DOHH2 (cell line): Measurements from ENCODE around the gene APCDD1L.
"Not testable (repeated sequence)": the region's sequence is repeated elsewhere in the genome, so short reads cannot be mapped to it uniquely, and the experiment has no call there.

Experiments used
- H3F3A ChIP-seq: fragments of 200-600 bp; sonication (generic), shearing (Covaris generic); 2 replicates; pipeline ENCODE4 v1.6.0; 2016; ENCODE audit warnings: antibody characterized with exemption, mild to moderate bottlenecking; ENCODE audit not compliant: control insufficient read depth, insufficient read depth
- H3K27ac ChIP-seq: fragments of 200-600 bp; sonication (generic); 2 replicates; pipeline ENCODE4 v1.5.1; 2014; ENCODE audit warnings: low read depth, mild to moderate bottlenecking, low read length, moderate library complexity
- H3K27me3 ChIP-seq: fragments of 200-600 bp; sonication (generic); 2 replicates; pipeline ENCODE4 v1.6.1; 2014; ENCODE audit warnings: mild to moderate bottlenecking, low read length, mixed read lengths; ENCODE audit not compliant: control insufficient read depth
- H3K36me3 ChIP-seq: fragments of 200-600 bp; sonication (generic); 2 replicates; pipeline ENCODE4 v1.6.1; 2014; ENCODE audit warnings: mild to moderate bottlenecking, low read length, moderate library complexity, mixed read lengths; ENCODE audit not compliant: control insufficient read depth
- H3K4me1 ChIP-seq: fragments of 200-600 bp; sonication (generic); 2 replicates; pipeline ENCODE4 v1.6.1; 2014; ENCODE audit warnings: mild to moderate bottlenecking, low read length, mixed read lengths; ENCODE audit not compliant: control insufficient read depth
- H3K4me2 ChIP-seq: fragments of 200-600 bp; sonication (generic); 2 replicates; pipeline ENCODE4 v1.6.0; 2014; ENCODE audit warnings: mild to moderate bottlenecking, low read length, moderate library complexity
- H3K4me3 ChIP-seq: fragments of 200-600 bp; sonication (generic); 2 replicates; pipeline ENCODE4 v1.5.1; 2014; ENCODE audit warnings: mild to moderate bottlenecking, low read length, mixed read lengths
- H3K79me2 ChIP-seq: fragments of 200-600 bp; sonication (generic); 2 replicates; pipeline ENCODE4 v1.6.1; 2014; ENCODE audit warnings: mild to moderate bottlenecking, low read length, mixed read lengths; ENCODE audit not compliant: control insufficient read depth
- H3K9me2 ChIP-seq: fragments of 200-600 bp; sonication (generic); replicated peaks from 2 replicates; pipeline ENCODE4 v1.6.1; 2014; ENCODE audit warnings: mild to moderate bottlenecking, low read length, mixed read lengths; ENCODE audit not compliant: control insufficient read depth
- H3K9me3 ChIP-seq: fragments of 200-600 bp; sonication (generic); 2 replicates; pipeline ENCODE4 v1.6.1; 2014; ENCODE audit warnings: antibody characterized with exemption, low read length, mixed read lengths; ENCODE audit not compliant: control insufficient read depth, insufficient read depth
- H4K20me1 ChIP-seq: fragments of 200-600 bp; sonication (generic); 2 replicates; pipeline ENCODE4 v1.6.0; 2014; ENCODE audit warnings: low read depth, mild to moderate bottlenecking, antibody characterized with exemption, low read length, moderate library complexity; ENCODE audit not compliant: control insufficient read depth, insufficient read depth
- CTCF ChIP-seq: fragments of 200-600 bp; sonication (generic); IDR thresholded peaks from one replicate; pipeline ENCODE4 v1.5.1; 2014; ENCODE audit warnings: antibody characterized with exemption, mild to moderate bottlenecking, low read depth, low read length; ENCODE audit not compliant: poor library complexity, severe bottlenecking
- EZH2phosphoT487 ChIP-seq: fragments of 200-600 bp; sonication (generic); IDR thresholded peaks from 2 replicates; pipeline ENCODE4 v1.6.1; 2017; ENCODE audit warnings: borderline replicate concordance, mild to moderate bottlenecking, antibody characterized with exemption, low read length, moderate library complexity, mixed read lengths

APCDD1L gene

GRCh38 chr20:58544286-58544685 is 29.1 kb upstream of the APCDD1L start:
- H3K79me2 ChIP-seq, result no peaks in the 10 kb centered on the region
- no peaks in the 10 kb centered on the region for H3F3A ChIP-seq
- no peak overlapping the region for H3K27ac ChIP-seq
- H3K4me3 ChIP-seq, result no peak overlapping the region
- H3K27me3 ChIP-seq, result no peaks in the 10 kb centered on the region
- H3K36me3 ChIP-seq, result no peaks in the 10 kb centered on the region
- no peaks in the 10 kb centered on the region for H3K9me2 ChIP-seq
- H4K20me1 ChIP-seq, result no peaks in the 10 kb centered on the region
- H3K9me3 ChIP-seq, result no peaks in the 10 kb centered on the region
- no peaks in the 10 kb centered on the region for H3K4me1 ChIP-seq
- H3K4me2 ChIP-seq, result no peak overlapping the region
- TF ChIP-seq CTCF (no peak), EZH2phosphoT487 (no peak)

DNA sequence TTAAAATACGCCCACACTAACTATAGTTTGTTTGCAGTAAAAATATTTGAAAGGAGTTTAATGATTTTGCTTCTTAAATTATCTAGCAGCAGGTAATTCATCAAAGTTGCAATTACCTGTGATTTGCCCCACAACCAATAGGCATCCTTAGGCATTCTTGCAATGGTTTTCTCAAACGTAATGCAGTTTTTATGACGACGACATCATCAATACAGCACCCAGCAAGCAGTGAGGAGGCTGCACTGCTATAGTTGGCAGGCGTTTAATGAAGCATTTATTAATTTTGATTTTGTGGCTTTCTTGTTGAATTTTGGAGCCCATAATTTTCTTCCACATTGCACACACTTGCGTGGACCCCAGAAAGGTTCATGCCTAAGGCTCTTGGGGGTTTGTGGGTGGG is 28.1 kb upstream of the APCDD1L start:
- no peaks in the 10 kb centered on the region for H3K4me1 ChIP-seq
- no peaks in the 10 kb centered on the region for H3K79me2 ChIP-seq
- TF ChIP-seq EZH2phosphoT487, result no peak
- no peaks in the 10 kb centered on the region for H4K20me1 ChIP-seq
- H3K27ac ChIP-seq, result no peak overlapping the region
- H3K9me2 ChIP-seq, result no peaks in the 10 kb centered on the region
- H3K9me3 ChIP-seq, result no peaks in the 10 kb centered on the region
- H3K27me3 ChIP-seq, result no peaks in the 10 kb centered on the region
- no peak overlapping the region for H3K4me2 ChIP-seq
- H3F3A ChIP-seq, result no peaks in the 10 kb centered on the region
- no peak overlapping the region for H3K4me3 ChIP-seq
- H3K36me3 ChIP-seq, result no peaks in the 10 kb centered on the region

DNA sequence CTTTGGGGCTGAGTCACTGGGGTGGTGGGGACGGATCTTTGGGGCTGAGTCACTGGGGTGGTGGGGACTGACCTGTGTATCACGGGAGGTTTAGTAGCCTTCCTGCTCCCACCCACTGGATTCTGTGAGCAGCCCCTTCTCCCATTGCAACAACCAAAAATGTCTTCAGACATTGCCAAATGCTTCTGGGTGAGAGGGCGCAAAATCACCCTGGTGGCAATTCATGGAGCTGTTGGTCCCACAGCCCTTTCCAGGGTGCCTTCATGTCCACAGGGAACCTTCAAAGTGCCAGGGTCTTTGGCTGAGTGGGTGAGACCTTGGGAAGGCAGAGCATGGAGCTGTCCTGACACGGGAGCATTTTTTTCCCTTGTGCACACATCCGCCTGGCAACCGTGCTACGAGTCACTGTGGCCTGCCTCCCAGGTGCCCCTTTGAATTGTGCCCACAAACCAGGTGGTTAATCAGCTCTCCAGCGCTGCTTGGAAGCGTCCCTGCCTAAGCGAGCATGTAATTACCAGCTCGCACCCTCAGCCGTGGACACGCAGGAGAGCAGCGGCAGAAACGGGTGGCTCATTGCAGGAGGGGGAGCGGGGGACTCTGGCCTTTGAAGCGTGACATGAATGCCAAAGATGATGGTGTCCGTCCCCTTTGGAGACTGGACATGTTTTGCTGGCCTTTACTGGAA is 27.4 kb upstream of the APCDD1L start:
- TF ChIP-seq EZH2phosphoT487 (no peak), CTCF (no peak)
- Histone ChIP-seq H3K9me3 (no peaks in the 10 kb centered on the region), H3K79me2 (no peaks in the 10 kb centered on the region), H3K4me1 (no peaks in the 10 kb centered on the region), H3K27me3 (no peaks in the 10 kb centered on the region), H4K20me1 (no peaks in the 10 kb centered on the region), H3K4me2 (no peak overlapping the region), H3K27ac (no peak overlapping the region), H3K9me2 (no peaks in the 10 kb centered on the region), H3K4me3 (no peak overlapping the region), H3F3A (no peaks in the 10 kb centered on the region), H3K36me3 (no peaks in the 10 kb centered on the region)

- not testable (repeated sequence) for H3K36me3 ChIP-seq, H3K27ac ChIP-seq, H3K4me2 ChIP-seq, H3K27me3 ChIP-seq, H3K9me3 ChIP-seq, H3K4me3 ChIP-seq, H3F3A ChIP-seq, H3K79me2 ChIP-seq, H3K4me1 ChIP-seq, H4K20me1 ChIP-seq, H3K9me2 ChIP-seq
These were observed 26.8 kb upstream of the APCDD1L start for GRCh38 chr20:58542034-58542410.
